GM19468 (cell line): ENCODE data around the gene HEATR5A.
"Not testable (repeated sequence)": the region's sequence is repeated elsewhere in the genome, so short reads cannot be mapped to it uniquely, and the experiment has no call there.

Experiments used
- ATAC-seq: cut with Tn5 transposase; IDR thresholded peaks from one replicate; pipeline ENCODE4 v1.9.1; 2021; ENCODE audit warnings: mild to moderate bottlenecking, moderate library complexity, moderate number of reproducible peaks; ENCODE audit not compliant: unreplicated experiment; ENCODE audit errors: extremely low read depth

Gene HEATR5A

GRCh38 chr14:31391977-31392503 lies 28.3 kb downstream of the HEATR5A start:
- no peak for ATAC-seq

- no peak for ATAC-seq
These were observed 28.9 kb downstream of the HEATR5A start for GRCh38 chr14:31391473-31391872.

- ATAC-seq = no peak
These were observed 30.4 kb downstream of the HEATR5A start for GRCh38 chr14:31389946-31390345.

- no peak for ATAC-seq
These were observed 31.5 kb downstream of the HEATR5A start for GRCh38 chr14:31388687-31389413.

- ATAC-seq = no peak
These were observed 33.3 kb downstream of the HEATR5A start for GRCh38 chr14:31387091-31387490.

GRCh38 chr14:31386271-31386670 lies 34.1 kb downstream of the HEATR5A start:
- ATAC-seq = no peak

- ATAC-seq = no peak
These were observed 38.1 kb downstream of the HEATR5A start for GRCh38 chr14:31382221-31382620.

GRCh38 chr14:31380106-31380505 lies 40.2 kb downstream of the HEATR5A start:
- no peak for ATAC-seq

- ATAC-seq = not testable (repeated sequence)
These were observed 41.0 kb downstream of the HEATR5A start for GRCh38 chr14:31379125-31379947.

- ATAC-seq = no peak
These were observed 42.9 kb downstream of the HEATR5A start for GRCh38 chr14:31377433-31377832.

- ATAC-seq = no peak
These were observed 48.7 kb downstream of the HEATR5A start for GRCh38 chr14:31371646-31372045.

GRCh38 chr14:31363331-31364073 lies 56.8 kb downstream of the HEATR5A start:
- no peak for ATAC-seq

- no peak for ATAC-seq
These were observed 57.6 kb downstream of the HEATR5A start for GRCh38 chr14:31362746-31363145.

- ATAC-seq = not testable (repeated sequence)
These were observed 58.6 kb downstream of the HEATR5A start for GRCh38 chr14:31361761-31362160.

GRCh38 chr14:31360919-31361662 lies 59.3 kb downstream of the HEATR5A start:
- ATAC-seq = no peak

- ATAC-seq = no peak
These were observed 63.1 kb downstream of the HEATR5A start for GRCh38 chr14:31357279-31357678.

GRCh38 chr14:31346097-31346496 lies 74.3 kb downstream of the HEATR5A start:
- ATAC-seq = no peak

GRCh38 chr14:31341280-31341679 lies 79.1 kb downstream of the HEATR5A start:
- no peak for ATAC-seq

- ATAC-seq = no peak
These were observed 79.9 kb downstream of the HEATR5A start for GRCh38 chr14:31340297-31341063.
